ENCODE results near the gene CCDC110. TPM values are rescaled to one million over a fixed set of nuclear protein-coding genes. Genes with fewer than 3 reads are reported as not detected.

CCDC110 gene
- total and polyA plus RNA-seq, 3 donors from 2014 or later = 28.1 to 78.1 (median 39.1) TPM

DNA sequence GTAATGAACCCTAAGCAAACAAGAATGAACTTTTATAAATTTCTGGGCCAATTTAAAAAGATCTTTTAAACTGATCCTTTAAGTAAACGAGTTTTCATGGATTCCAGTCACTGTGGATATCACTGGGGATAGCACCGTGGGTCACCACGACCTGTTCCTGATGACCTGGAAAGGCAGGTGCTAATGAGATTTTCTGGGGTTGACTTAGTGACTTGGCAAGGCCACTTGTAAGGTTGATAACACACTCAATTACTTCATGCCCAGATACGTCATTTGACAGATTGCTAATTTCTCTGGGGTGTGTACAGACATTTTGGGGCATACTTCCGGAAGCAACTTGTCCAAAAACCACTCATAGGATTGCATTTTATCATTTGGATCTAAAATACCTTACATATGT is 39.3 kb upstream of the CCDC110 start:
- no peak overlapping the region for H3K27ac ChIP-seq
- intact Hi-C loops (cut with DNase I; ENCODE audit: low total_unique reads) = no loop called here
- DNase-seq = no peak
- no peaks in the 10 kb centered on the region for H3K27me3 ChIP-seq
- no peaks in the 10 kb centered on the region for H3K9me3 ChIP-seq
- WGBS, 2 donors = 89 to 91% methylated on average over 5 of the region's 5 CpGs
- H3K4me1 ChIP-seq = no peaks in the 10 kb centered on the region
- no peak for TF ChIP-seq POLR2A (IDR thresholded peaks at IDR 0.05)
- TF ChIP-seq, protein P1, sequence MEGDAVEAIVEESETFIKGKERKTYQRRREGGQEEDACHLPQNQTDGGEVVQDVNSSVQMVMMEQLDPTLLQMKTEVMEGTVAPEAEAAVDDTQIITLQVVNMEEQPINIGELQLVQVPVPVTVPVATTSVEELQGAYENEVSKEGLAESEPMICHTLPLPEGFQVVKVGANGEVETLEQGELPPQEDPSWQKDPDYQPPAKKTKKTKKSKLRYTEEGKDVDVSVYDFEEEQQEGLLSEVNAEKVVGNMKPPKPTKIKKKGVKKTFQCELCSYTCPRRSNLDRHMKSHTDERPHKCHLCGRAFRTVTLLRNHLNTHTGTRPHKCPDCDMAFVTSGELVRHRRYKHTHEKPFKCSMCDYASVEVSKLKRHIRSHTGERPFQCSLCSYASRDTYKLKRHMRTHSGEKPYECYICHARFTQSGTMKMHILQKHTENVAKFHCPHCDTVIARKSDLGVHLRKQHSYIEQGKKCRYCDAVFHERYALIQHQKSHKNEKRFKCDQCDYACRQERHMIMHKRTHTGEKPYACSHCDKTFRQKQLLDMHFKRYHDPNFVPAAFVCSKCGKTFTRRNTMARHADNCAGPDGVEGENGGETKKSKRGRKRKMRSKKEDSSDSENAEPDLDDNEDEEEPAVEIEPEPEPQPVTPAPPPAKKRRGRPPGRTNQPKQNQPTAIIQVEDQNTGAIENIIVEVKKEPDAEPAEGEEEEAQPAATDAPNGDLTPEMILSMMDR (IDR thresholded peaks at IDR 0.05) = no peak
- no peaks in the 10 kb centered on the region for H3K36me3 ChIP-seq (ENCODE audit: low read depth, missing control alignments)
- H3K4me3 ChIP-seq = no peak overlapping the region

DNA sequence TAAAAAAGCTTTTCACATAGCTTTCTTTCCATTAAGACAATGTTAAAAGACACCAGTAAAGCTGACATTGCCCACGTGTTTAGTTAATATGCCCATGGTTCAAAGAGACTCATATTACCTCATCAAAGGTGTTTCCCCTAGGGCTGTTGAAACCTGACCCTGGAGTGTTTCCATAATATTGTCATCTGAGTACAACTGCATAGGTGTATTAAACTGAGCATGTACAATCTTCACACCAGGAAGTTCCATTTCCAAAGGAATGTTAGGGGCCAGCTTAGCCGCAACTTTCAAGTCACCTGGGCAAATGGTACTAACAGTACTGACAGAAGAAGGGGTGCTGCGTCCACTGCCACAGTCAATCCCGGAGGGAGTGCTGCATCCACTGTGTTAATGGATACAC is 36.6 kb upstream of the CCDC110 start:
- DNase-seq = no peak

DNA sequence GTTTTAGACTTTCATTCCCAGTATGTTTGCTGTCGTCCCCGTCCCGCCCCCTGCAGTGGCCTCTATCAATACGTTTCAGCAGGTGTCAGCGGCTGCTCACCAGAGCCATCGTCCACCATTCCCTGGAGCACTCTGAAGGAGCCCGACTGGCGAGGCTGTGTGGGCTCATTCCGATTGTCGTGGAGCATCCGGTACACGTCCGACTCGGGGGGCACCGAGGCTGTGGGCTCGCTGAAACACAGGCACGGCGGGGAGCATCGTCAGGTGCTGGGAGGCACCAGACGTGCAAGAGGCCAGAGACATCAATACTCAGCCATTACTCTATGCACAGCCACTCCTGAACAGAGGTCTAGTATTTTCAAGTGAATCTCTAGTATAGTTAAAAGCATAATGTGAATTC is 34.9 kb upstream of the CCDC110 start:
- H3K36me3 ChIP-seq (ENCODE audit: low read depth, missing control alignments) = no peaks in the 10 kb centered on the region
- no peak for DNase-seq
- no peaks in the 10 kb centered on the region for H3K27me3 ChIP-seq
- no peaks in the 10 kb centered on the region for H3K4me1 ChIP-seq
- no peaks in the 10 kb centered on the region for H3K9me3 ChIP-seq
- no peak overlapping the region for H3K4me3 ChIP-seq
- intact Hi-C loops (cut with DNase I; ENCODE audit: low total_unique reads) = no loop called here
- WGBS, 2 donors = 91 to 94% methylated on average over 18 to 20 of the region's 20 CpGs
- H3K27ac ChIP-seq = no peak overlapping the region
- TF ChIP-seq, protein P1 (IDR thresholded peaks at IDR 0.05) = no peak

More for the DNA sequence above, 36.6 kb upstream of the CCDC110 start:
- intact Hi-C loops (cut with DNase I; ENCODE audit: low total_unique reads) = no loop called here
- TF ChIP-seq POLR2A (IDR thresholded peaks at IDR 0.05) = no peak
- TF ChIP-seq, protein P1 (IDR thresholded peaks at IDR 0.05) = no peak
- Histone ChIP-seq H3K9me3 (no peaks in the 10 kb centered on the region), H3K27ac (no peak overlapping the region), H3K4me3 (no peak overlapping the region), H3K27me3 (no peaks in the 10 kb centered on the region), H3K4me1 (no peaks in the 10 kb centered on the region), H3K36me3 (ENCODE audit: low read depth, missing control alignments) (no peaks in the 10 kb centered on the region)
- WGBS, 2 donors = 81 to 82% methylated on average over 4 of the region's 4 CpGs

DNA sequence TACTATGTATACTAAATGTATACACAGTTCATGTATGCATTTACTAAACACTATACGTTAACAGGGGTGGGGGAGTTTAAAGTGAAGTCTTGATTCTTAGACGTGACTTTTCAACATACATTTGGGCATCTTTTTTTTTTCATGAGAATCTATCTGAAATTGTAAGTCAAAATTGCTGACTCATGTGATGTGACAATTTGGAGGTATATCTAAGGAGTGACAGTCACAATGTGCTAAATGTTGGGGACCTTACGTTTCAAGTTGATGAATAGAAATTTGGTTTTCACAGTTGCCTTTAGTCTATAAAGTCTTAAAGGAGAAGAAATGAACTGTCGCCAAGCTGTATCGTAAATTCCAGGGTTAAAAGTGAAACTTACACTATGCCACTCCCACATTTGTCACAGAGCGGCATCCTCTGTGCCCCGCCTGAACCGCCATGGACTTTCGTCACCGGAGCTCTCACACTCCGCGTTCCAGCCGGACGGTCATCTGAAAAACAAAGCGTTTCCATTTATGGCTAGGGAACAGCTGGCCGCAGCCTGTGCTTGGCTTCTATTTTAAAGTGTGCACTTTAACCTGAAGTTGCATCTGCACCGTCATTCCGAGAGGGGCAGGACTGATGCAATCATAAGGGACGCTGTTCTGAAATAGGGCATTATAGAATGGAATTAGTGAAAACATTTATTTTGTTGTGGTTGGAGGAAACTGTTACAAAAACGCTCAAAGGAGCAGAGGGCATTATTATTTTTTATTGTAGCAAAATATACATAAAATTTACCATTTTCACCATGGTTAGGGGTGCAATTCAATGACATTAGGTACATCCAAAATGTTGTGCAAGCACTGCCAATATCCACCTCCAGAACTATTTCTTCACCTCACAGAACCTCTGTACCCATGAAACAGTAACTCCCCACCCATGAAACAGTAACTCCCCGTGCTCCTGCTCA is 32.8 kb upstream of the CCDC110 start:
- DNase-seq = peak; percentile 73
- TF ChIP-seq, protein P1 (IDR thresholded peaks at IDR 0.05) = no peak
- TF ChIP-seq POLR2A (IDR thresholded peaks at IDR 0.05) = no peak
- Histone ChIP-seq H3K9me3 (no peaks in the 10 kb centered on the region), H3K36me3 (ENCODE audit: low read depth, missing control alignments) (no peaks in the 10 kb centered on the region), H3K27ac (peak overlapping the region; percentile 12 to 39), H3K4me3 (no peak overlapping the region), H3K4me1 (no peaks in the 10 kb centered on the region), H3K27me3 (no peaks in the 10 kb centered on the region)
- WGBS, 2 donors = 49 to 58% methylated on average over 21 of the region's 21 CpGs
- intact Hi-C loops (cut with DNase I; ENCODE audit: low total_unique reads) = no loop called here

All from testis (tissue), 3 donors.